ENCODE measurements around the gene APH1B. TPM values are rescaled to one million over a fixed set of nuclear protein-coding genes. Genes with fewer than 3 reads are reported as not detected.
A peak's percentile ranks its signal among the peaks of the same experiment; 100 is the strongest.

The APH1B gene
- total and polyA plus RNA-seq, 2 donors (not counting 3 experiments of a cell fraction or from before 2014, with no cell fraction given): 14.6 to 24.6 TPM

DNA sequence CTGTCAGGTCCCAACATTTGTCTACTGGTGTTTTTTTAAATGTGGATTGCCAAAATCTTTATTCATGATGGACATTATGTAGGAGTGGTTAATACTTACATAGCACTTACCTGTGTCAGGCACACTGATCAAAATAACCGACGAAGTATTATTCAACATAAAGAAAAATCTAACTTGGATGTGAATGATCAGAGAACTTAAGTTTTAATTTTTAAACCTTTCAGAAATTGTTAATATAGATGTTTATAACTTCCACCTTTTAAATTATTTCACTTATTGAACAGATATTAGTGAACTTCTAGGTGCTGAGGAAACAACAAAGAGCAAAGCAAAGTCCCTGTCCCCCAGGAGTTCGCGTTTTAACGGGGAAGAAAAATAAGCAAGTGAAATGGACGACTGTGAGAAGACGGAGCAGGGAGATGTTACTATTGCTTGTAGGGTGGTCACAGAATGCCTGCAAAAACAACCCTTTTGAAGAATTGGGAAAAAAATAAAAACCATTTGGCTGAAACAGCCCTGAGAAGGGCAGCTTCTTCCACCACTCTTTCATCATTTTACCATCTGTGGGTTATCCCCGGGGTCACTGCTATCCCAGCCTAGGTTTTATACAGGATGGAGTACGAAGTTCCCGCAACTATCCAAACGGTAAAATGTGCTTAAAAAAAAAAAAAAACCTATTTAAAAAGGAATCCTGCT is 915 bp upstream of the APH1B start:
- Histone ChIP-seq H3K9ac (replicated peaks; ENCODE audit: extremely low read depth, insufficient read depth, low read length) (peak overlapping the region; percentile 90), H2AFZ (ENCODE audit: low read depth, low read length) (peak overlapping the region; percentile 89), H3K27me3 (ENCODE audit: control insufficient read depth in 2 of 2, insufficient read depth in 2 of 2, low read length in 2 of 2) (no peaks in the 10 kb centered on the region), H3K27ac (ENCODE audit: insufficient read depth, low read depth, low read length) (peak overlapping the region; percentile 33), H3K4me2 (ENCODE audit: insufficient read depth, low read length) (peak overlapping the region; percentile 71), H3K4me3 (replicated peaks in 1 of 3; ENCODE audit: insufficient read depth in 1 of 3, low read depth in 1 of 3, low read length in 3 of 3) (peak overlapping the region; percentile 31 to 85 (median 60)), H4K20me1 (replicated peaks; ENCODE audit: control insufficient read depth, extremely low read depth, insufficient read depth, low read length) (no peaks in the 10 kb centered on the region), H3K79me2 (ENCODE audit: control insufficient read depth, insufficient read depth, low read length) (no peaks in the 10 kb centered on the region), H3K4me1 (ENCODE audit: control insufficient read depth, extremely low read depth, insufficient read depth, low read length) (peaks cover 9% of the 10 kb centered on the region), H3K36me3 (ENCODE audit: control insufficient read depth in 2 of 2, extremely low read depth in 1 of 2, insufficient read depth in 2 of 2, low read length in 2 of 2) (no peaks in the 10 kb centered on the region), H3K9me1 (replicated peaks; ENCODE audit: control insufficient read depth, extremely low read depth, insufficient read depth, low read length) (no peaks in the 10 kb centered on the region), H3K9me3 (replicated peaks; ENCODE audit: control insufficient read depth, insufficient read depth, low read length) (no peaks in the 10 kb centered on the region)
- TSS peak; percentile 90 for BruUV-seq (replicated peaks)
- ChIA-PET CTCF (interaction anchor here (0.7 to 3.8 kb wide), 8 partner anchors 21 to 229 kb away, joined by 3 to 12 read pairs (median 4); partner anchors contain the start of gene RPS27L), POLR2A (interaction anchor here (0.7 to 1.1 kb wide), 4 partner anchors 32 to 165 kb away, joined by 4 to 9 read pairs (median 4); no protein-coding TSS in a partner anchor)
- no peak for DNase-seq (ENCODE audit: low read depth, low spot score)
- intact Hi-C loops (cut with micrococcal nuclease) (loop anchor here (1.0 to 2.0 kb wide), 4 partner anchors 32 to 154 kb away; partner anchors contain the start of genes RAB8B and RPS27L), dilution Hi-C loops (cut with MboI; ENCODE audit: extremely low pct_ligation_motif_present, low sequenced_read_pairs) (no loop called here)
- no peak for FAIRE-seq
- TF ChIP-seq FOS (IDR thresholded peaks at IDR 0.05; ENCODE audit: borderline replicate concordance, insufficient read depth, low read length) (no peak), POLR2A (IDR thresholded peaks at IDR 0.05; ENCODE audit: low read depth, low read length) (no peak), JUN (IDR thresholded peaks at IDR 0.05; ENCODE audit: borderline replicate concordance, insufficient read depth, insufficient read length, low read depth) (no peak), POLR2AphosphoS5 (IDR thresholded peaks at IDR 0.05; ENCODE audit: insufficient read depth, low read depth, low read length) (no peak), GATA2 (IDR thresholded peaks at IDR 0.05; ENCODE audit: insufficient read depth, insufficient read length, low read depth, low read length) (no peak)
- TF ChIP-seq, protein P1, sequence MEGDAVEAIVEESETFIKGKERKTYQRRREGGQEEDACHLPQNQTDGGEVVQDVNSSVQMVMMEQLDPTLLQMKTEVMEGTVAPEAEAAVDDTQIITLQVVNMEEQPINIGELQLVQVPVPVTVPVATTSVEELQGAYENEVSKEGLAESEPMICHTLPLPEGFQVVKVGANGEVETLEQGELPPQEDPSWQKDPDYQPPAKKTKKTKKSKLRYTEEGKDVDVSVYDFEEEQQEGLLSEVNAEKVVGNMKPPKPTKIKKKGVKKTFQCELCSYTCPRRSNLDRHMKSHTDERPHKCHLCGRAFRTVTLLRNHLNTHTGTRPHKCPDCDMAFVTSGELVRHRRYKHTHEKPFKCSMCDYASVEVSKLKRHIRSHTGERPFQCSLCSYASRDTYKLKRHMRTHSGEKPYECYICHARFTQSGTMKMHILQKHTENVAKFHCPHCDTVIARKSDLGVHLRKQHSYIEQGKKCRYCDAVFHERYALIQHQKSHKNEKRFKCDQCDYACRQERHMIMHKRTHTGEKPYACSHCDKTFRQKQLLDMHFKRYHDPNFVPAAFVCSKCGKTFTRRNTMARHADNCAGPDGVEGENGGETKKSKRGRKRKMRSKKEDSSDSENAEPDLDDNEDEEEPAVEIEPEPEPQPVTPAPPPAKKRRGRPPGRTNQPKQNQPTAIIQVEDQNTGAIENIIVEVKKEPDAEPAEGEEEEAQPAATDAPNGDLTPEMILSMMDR (IDR thresholded peaks at IDR 0.05; ENCODE audit: extremely low read depth in 1 of 2, insufficient read depth in 1 of 2, low read depth in 1 of 2, low read length in 2 of 2): no peak
